ENCODE data around the gene NINJ2. TPM values are rescaled to one million over a fixed set of nuclear protein-coding genes. Genes with fewer than 3 reads are reported as not detected.

NINJ2 gene
- total and polyA plus RNA-seq, 9 donors, result 0.48 to 3.4 (median 1.4) TPM; not detected in 2

GRCh38 chr12:545835-546234 lies 117.4 kb downstream of the NINJ2 start:
- DNase-seq, result no peak
- no peak for TF ChIP-seq EP300 (IDR thresholded peaks at IDR 0.05)
- TF ChIP-seq POLR2A (IDR thresholded peaks at IDR 0.05), result no peak
- TF ChIP-seq CTCF (IDR thresholded peaks at IDR 0.05), result no peak
- Histone ChIP-seq H3K27me3 (no peaks in the 10 kb centered on the region), H3K4me1 (ENCODE audit: insufficient read depth) (peaks cover 6% of the 10 kb centered on the region), H3K27ac (no peak overlapping the region), H3K9me3 (no peaks in the 10 kb centered on the region), H3K36me3 (no peaks in the 10 kb centered on the region), H3K4me3 (no peak overlapping the region)
- intact Hi-C loops (cut with DNase I), result loop anchor here (5.0 kb wide), 3 partner anchors 89 to 104 kb away; partner anchors contain the start of gene B4GALNT3 (in 1 of the 4)
- WGBS, 3 donors, result 38 to 66% (median 54%) methylated on average over 5 to 6 of the region's 6 CpGs

GRCh38 chr12:544941-545635 lies 118.2 kb downstream of the NINJ2 start:
- intact Hi-C loops (cut with DNase I), result loop anchor here (5.0 kb wide), 3 partner anchors 88 to 103 kb away; partner anchors contain the start of gene B4GALNT3 (in 1 of the 4)
- Histone ChIP-seq H3K4me3 (no peak overlapping the region), H3K36me3 (no peaks in the 10 kb centered on the region), H3K27ac (no peak overlapping the region), H3K9me3 (no peaks in the 10 kb centered on the region), H3K27me3 (no peaks in the 10 kb centered on the region), H3K4me1 (ENCODE audit: insufficient read depth) (peaks cover 6% of the 10 kb centered on the region)
- TF ChIP-seq EP300 (IDR thresholded peaks at IDR 0.05), result no peak
- TF ChIP-seq CTCF (IDR thresholded peaks at IDR 0.05), result no peak
- no peak for TF ChIP-seq POLR2A (IDR thresholded peaks at IDR 0.05)
- DNase-seq, result no peak
- 74 to 84% (median 74%) methylated on average over 9 of the region's 9 CpGs for WGBS, 3 donors

GRCh38 chr12:544142-544541 lies 119.1 kb downstream of the NINJ2 start:
- no peak for DNase-seq
- intact Hi-C loops (cut with DNase I), result no loop called here

GRCh38 chr12:543114-543451 lies 120.2 kb downstream of the NINJ2 start:
- H3K4me1 ChIP-seq (ENCODE audit: insufficient read depth), result peaks cover 6% of the 10 kb centered on the region
- no peak for DNase-seq
- H3K36me3 ChIP-seq, result no peaks in the 10 kb centered on the region
- TF ChIP-seq EP300 (IDR thresholded peaks at IDR 0.05) (no peak), POLR2A (IDR thresholded peaks at IDR 0.05) (no peak), CTCF (IDR thresholded peaks at IDR 0.05) (no peak)
- H3K4me3 ChIP-seq, result no peak overlapping the region
- WGBS, 3 donors, result 80 to 88% (median 85%) methylated on average over 5 to 8 of the region's 9 CpGs
- H3K9me3 ChIP-seq, result no peaks in the 10 kb centered on the region
- intact Hi-C loops (cut with DNase I), result no loop called here
- no peak overlapping the region for H3K27ac ChIP-seq
- H3K27me3 ChIP-seq, result no peaks in the 10 kb centered on the region

More at GRCh38 chr12:544142-544541, 119.1 kb downstream of the NINJ2 start:
- no peak overlapping the region for H3K4me3 ChIP-seq
- H3K9me3 ChIP-seq, result no peaks in the 10 kb centered on the region
- H3K27me3 ChIP-seq, result no peaks in the 10 kb centered on the region
- WGBS, 3 donors, result 86 to 92% (median 88%) methylated on average over 8 of the region's 8 CpGs
- no peaks in the 10 kb centered on the region for H3K36me3 ChIP-seq
- TF ChIP-seq POLR2A (IDR thresholded peaks at IDR 0.05), result no peak
- TF ChIP-seq CTCF (IDR thresholded peaks at IDR 0.05), result no peak
- no peak for TF ChIP-seq EP300 (IDR thresholded peaks at IDR 0.05)
- no peak overlapping the region for H3K27ac ChIP-seq
- peaks cover 6% of the 10 kb centered on the region for H3K4me1 ChIP-seq (ENCODE audit: insufficient read depth)

Data from ovary (tissue), 9 donors.